AG04449 (cell line): ENCODE measurements around the gene SOX8.

ENCODE experiments used
- CTCF ChIA-PET: fragments of 350-600 bp; formaldehyde crosslinking; extraction: SDS; loops from one replicate; lab custom pipeline; 2021; ENCODE audit warnings: antibody characterized with exemption; lab: Yijun Ruan, JAX
- POLR2A ChIA-PET: fragments of 400-600, 350-600 bp; formaldehyde crosslinking; extraction: SDS; loops from one replicate; lab custom pipeline; 2020; ENCODE audit warnings: antibody characterized with exemption, inconsistent platforms; lab: Yijun Ruan, JAX
- DNase-seq: peaks from one replicate; pipeline ENCODE4 v3.0.0-alpha.2; 2010; ENCODE audit warnings: low read depth, low spot score
- H3K4me3 ChIP-seq: 2 replicates; pipeline ENCODE4 v1.5.1; 2011; ENCODE audit warnings: low read depth, mild to moderate bottlenecking, control low read depth, low read length
- TF ChIP-seq, protein P1 (sequence below): IDR thresholded peaks from one replicate; pipeline ENCODE4 v1.5.1; 2011; ENCODE audit warnings: mild to moderate bottlenecking, moderate library complexity, low read length, control low read depth, inconsistent platforms; ENCODE audit not compliant: insufficient read depth; ENCODE audit errors: missing control alignments

Gene SOX8

DNA sequence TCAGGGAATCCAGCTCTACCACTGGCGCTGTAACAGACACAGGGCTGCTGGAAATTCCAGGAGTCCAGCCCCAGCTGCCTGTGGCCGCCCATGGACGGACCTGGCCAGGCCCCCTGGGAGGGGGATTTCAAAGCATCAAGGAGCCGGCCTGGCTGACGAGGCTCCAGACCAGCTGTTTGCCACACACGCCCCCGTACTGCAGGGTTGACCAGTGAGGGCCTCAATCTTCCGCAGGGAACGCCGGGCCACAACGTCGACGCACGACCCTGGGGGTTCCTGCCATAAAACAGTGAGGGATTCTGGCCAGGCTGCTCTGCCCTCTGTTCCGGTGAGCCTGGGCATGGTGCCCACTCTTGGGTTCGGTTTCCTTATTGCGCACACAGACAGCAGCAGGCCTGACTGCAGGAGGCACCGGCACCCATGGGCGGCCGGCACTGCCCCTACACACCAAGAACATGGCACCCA is 14.5 kb upstream of the SOX8 start:
- TF ChIP-seq, protein P1, sequence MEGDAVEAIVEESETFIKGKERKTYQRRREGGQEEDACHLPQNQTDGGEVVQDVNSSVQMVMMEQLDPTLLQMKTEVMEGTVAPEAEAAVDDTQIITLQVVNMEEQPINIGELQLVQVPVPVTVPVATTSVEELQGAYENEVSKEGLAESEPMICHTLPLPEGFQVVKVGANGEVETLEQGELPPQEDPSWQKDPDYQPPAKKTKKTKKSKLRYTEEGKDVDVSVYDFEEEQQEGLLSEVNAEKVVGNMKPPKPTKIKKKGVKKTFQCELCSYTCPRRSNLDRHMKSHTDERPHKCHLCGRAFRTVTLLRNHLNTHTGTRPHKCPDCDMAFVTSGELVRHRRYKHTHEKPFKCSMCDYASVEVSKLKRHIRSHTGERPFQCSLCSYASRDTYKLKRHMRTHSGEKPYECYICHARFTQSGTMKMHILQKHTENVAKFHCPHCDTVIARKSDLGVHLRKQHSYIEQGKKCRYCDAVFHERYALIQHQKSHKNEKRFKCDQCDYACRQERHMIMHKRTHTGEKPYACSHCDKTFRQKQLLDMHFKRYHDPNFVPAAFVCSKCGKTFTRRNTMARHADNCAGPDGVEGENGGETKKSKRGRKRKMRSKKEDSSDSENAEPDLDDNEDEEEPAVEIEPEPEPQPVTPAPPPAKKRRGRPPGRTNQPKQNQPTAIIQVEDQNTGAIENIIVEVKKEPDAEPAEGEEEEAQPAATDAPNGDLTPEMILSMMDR: no peak
- ChIA-PET CTCF (no interaction called here), POLR2A (no interaction called here)
- H3K4me3 ChIP-seq: no peak overlapping the region
- no peak for DNase-seq

DNA sequence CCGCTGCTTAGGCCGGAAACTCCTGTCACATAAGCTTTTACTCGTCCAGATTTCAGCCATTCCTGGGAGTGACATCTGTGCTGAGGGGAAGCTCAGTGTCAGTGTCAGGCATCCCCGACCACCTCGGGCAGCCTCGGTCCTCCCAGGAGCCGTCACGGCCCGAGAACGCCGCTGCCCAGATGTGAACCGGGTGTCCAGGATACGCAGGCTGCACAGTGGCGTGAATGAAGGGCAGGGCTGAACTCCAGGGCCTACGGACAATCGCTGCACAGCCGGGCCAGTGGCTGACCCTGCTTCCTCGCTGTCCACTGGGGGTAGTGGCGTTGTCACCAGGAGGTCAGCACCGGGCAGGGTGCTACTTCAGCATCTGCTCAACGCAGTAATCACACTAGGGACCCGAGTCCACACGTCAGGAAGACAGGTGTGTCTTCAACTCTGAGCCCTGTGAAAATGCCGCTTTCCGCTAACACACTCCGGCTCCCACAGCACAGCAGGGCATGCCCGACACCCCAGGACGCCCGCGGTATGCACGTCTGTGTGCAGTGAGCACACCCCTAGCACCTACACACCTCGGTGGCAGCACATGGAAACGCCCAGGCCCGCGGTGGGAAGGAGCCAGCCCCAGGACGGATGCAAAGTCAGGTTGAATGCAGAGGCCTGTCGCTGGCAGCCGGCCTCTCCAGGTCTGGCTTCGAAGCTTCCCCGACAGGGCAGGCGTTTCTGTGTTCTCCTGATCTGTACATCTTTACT is 13.8 kb upstream of the SOX8 start:
- POLR2A ChIA-PET: no interaction called here
- CTCF ChIA-PET: no interaction called here
- no peak for DNase-seq
- TF ChIP-seq, protein P1: no peak
- no peak overlapping the region for H3K4me3 ChIP-seq

DNA sequence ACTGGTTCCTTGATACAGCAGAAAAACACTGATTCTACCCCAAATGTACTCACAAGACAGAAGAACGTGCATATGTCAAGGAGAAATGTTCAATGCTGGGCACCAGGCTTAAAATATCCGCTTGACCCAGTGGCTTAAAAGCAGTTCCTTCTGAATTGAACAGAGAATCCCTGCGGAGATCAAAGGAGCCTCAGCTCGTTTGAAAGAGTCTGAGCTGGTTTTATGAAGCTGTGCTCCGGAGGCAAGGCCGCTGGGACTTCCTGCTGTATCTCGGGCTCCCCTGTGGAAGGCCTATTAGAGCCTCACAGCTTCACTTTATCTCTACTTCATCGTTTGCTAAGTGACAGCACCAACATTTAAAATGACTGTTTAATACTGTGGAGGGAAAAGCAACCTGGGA is 12.9 kb upstream of the SOX8 start:
- no peak overlapping the region for H3K4me3 ChIP-seq
- CTCF ChIA-PET: no interaction called here
- DNase-seq: no peak
- POLR2A ChIA-PET: no interaction called here
- TF ChIP-seq, protein P1: no peak

DNA sequence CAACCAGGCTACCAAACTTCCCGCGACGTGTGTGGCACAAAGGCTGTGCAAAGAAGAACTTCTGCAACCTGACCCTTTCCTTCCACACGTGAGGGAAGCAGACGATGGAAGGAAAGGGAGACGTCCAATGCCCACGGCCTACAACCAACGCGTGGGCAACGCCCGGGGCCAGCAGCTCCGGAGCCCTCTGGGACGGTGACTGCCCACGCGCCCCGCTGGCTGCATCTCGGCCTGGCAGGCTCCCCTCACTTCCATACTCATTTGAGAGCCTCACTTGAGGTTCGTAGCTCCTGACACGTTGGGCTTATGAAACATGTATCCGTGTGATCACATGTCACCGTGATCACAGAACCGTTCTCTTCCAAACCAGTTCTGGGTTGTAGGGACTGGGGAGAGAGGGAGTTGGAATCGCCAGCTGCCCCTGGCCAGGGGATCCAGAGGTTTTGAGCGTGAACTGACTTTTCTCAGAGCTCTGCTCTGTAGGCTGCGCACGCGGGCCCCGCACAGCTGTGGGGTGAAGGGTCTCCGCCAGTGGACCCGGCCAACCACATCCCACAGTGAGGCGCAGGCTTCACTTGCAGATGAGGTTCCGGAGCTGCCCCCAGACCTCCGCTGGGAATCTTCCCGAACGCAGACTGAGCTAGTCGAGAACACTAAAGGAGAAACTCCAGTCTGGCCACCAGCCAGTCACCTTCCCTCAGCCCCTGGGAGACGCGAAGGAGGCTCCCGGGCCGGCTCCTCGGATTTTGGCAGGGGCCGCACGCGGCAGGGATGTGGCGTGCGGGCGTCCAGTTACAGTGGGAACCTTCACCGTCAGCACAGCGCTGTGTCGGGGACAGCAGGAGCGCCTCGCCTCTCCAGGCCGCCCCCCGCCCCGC is 11.8 kb upstream of the SOX8 start:
- DNase-seq: no peak
- CTCF ChIA-PET: no interaction called here
- peak overlapping the region; percentile 79 for H3K4me3 ChIP-seq
- POLR2A ChIA-PET: interaction anchor here (0.9 kb wide), 1 partner anchor 127 kb away, joined by 3 read pairs; no protein-coding TSS in a partner anchor
- TF ChIP-seq, protein P1: no peak

DNA sequence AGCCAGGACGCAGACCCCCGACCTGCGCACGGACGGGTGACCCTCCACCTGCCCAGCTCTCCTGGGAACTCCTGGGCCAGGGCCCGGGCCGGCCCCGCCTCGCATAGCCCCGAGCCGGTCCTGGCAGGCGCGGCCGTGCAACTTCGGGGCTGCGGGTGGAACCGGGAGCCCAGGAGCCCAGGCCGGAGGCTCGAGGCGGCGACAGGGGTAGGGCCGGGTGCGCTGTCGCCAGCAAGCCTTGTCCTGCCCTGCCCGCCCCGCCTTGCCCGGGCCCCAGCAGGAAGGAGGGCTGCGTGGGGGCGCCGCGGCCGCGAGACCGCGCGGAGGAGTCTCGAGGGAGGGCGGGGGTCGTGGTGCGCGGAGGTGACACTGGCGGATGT is 11.2 kb upstream of the SOX8 start:
- DNase-seq: no peak
- ChIA-PET POLR2A (interaction anchor here (0.9 kb wide), 1 partner anchor 128 kb away, joined by 3 read pairs; no protein-coding TSS in a partner anchor), CTCF (no interaction called here)
- peak overlapping the region; percentile 79 for H3K4me3 ChIP-seq
- TF ChIP-seq, protein P1: no peak

DNA sequence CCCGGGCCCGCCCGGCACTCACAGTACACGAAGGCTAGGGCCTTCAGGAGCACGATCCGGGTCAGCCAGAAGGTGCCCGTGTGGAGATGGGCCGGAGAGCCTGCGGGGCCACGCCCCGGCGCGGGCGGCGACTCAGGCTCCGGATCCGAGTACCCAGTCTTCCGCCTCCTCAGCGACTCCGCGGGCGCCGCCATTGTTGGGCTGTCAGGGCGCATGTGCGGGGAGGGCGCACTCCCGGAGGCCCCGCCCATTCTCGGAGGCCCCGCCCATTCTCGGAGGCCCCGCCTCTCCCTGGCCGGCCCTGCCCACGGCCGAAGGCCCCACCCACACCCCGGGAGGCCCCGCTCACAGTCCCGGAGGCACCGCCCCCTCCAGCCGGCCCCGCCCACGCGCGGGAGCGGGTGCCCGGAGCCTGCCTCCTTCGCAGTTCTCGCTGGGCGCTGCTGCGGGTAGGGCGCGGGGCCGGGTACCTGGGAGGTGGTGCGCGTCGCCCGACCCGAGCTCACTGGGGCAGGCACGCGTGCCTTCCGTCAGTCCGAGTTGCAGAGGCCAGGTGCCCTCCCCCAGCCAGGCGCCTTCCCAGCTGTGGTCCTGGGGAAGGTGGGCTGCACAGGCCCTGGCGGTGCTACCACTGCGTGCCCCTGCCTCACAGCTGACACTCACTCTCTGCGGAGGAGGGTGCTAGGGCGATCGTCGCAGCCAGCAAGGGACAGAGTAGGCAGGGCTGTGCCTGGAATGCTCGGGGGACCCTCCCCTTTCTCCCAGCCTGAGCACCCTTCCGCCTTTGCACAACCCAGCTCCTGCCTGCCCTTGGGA is 10.6 kb upstream of the SOX8 start, which contains the start of gene LMF1:
TSS of gene LMF1 (minus strand) at position 219 of the 816 bp plus-strand sequence. CDS start at position 215, 4 bp downstream.
- ChIA-PET CTCF (no interaction called here), POLR2A (no interaction called here)
- TF ChIP-seq, protein P1: no peak
- DNase-seq: peak; percentile 14
- peak within 1 kb of the TSS; percentile 79 for H3K4me3 ChIP-seq
